K562 (cell line): Measurements from ENCODE around the gene BPI. TPM values are rescaled to one million over a fixed set of nuclear protein-coding genes. Genes with fewer than 3 reads are reported as not detected.
A peak's percentile ranks its signal among the peaks of the same experiment; 100 is the strongest.

ENCODE experiments used
- ATF2 ChIP-seq: sonication (generic); formaldehyde crosslinking; IDR thresholded peaks from 2 replicates; pipeline ENCODE4 v1.8.1; 2022; ENCODE audit warnings: missing genetic modification reagents
- CHD1 ChIP-seq: fragments of 200-600 bp; sonication (generic); IDR thresholded peaks from one replicate; pipeline ENCODE4 v1.6.1; 2012; ENCODE audit warnings: mild to moderate bottlenecking, moderate library complexity, low read length, inconsistent platforms
- ELF4 ChIP-seq: fragments of 450-650 bp; formaldehyde crosslinking; IDR thresholded peaks from 2 replicates; pipeline ENCODE4 v1.4.0; 2022; ENCODE audit warnings: missing genetic modification characterization
- GABPA ChIP-seq: fragments of 200-800 bp; sonication (Bioruptor generic); conservative IDR thresholded peaks from 2 replicates; pipeline ENCODE4 v1.6.1; 2016; ENCODE audit warnings: low read depth, missing genetic modification characterization, missing compliant biosample characterization
- GTF2E2 ChIP-seq: fragments of 200-800 bp; sonication (Bioruptor generic); IDR thresholded peaks from 2 replicates; pipeline ENCODE4 v1.6.1; 2016; ENCODE audit warnings: missing genetic modification characterization, missing compliant biosample characterization
- LEF1 ChIP-seq: fragments of 450-650 bp; IDR thresholded peaks from 2 replicates; pipeline ENCODE4 v1.6.1; 2016; ENCODE audit warnings: mild to moderate bottlenecking
- NFIX ChIP-seq: fragments of 250-450 bp; sonication (Bioruptor Pico); IDR thresholded peaks from 2 replicates; pipeline ENCODE4 v1.4.0; 2020; ENCODE audit warnings: low read depth, mild to moderate bottlenecking, moderate library complexity
- NR3C1 ChIP-seq: sonication (generic); formaldehyde crosslinking; IDR thresholded peaks from 2 replicates; pipeline ENCODE4 v1.8.1; 2022; ENCODE audit warnings: missing genetic modification reagents
- PHB2 ChIP-seq: fragments of 450-650 bp; IDR thresholded peaks from 2 replicates; pipeline ENCODE4 v1.6.1; 2017; ENCODE audit warnings: low read depth
- RBBP5 ChIP-seq: fragments of 200-600 bp; sonication (generic); IDR thresholded peaks from 2 replicates; pipeline ENCODE4 v1.6.1; 2012; ENCODE audit warnings: borderline replicate concordance, mild to moderate bottlenecking, low read length, control low read depth, inconsistent platforms; ENCODE audit not compliant: insufficient read depth, poor library complexity, severe bottlenecking
- RUNX1 ChIP-seq: sonication (generic); IDR thresholded peaks from 2 replicates; pipeline ENCODE4 v1.6.1; 2016; ENCODE audit warnings: antibody characterized with exemption, low read depth
- SMC3 ChIP-seq: conservative IDR thresholded peaks from 2 replicates; pipeline ENCODE4 v1.6.1; 2011; ENCODE audit warnings: low read depth, low read length, improper control_type of control experiment; ENCODE audit not compliant: insufficient read depth
- SRSF9 ChIP-seq: fragments of 200-400 bp; formaldehyde crosslinking; IDR thresholded peaks from 2 replicates; pipeline ENCODE4 v1.6.1; 2017; ENCODE audit warnings: low read depth, low read length, borderline replicate concordance
- TCF15 ChIP-seq: fragments of 250-450 bp; sonication (Bioruptor Pico); IDR thresholded peaks from 2 replicates; pipeline ENCODE4 v1.8.0; 2022; ENCODE audit warnings: moderate library complexity, mild to moderate bottlenecking, inconsistent platforms
- TRIM28 ChIP-seq: fragments of 450-650 bp; IDR thresholded peaks from 2 replicates; pipeline ENCODE4 v1.6.1; 2017
- WHSC1 ChIP-seq: IDR thresholded peaks from one replicate; pipeline ENCODE4 v1.6.1; 2012; ENCODE audit warnings: low read length, control low read depth, inconsistent platforms
- ZFP30 ChIP-seq: fragments of 250-450 bp; sonication (Bioruptor Pico); IDR thresholded peaks from 2 replicates; pipeline ENCODE4 v1.8.0; 2022; ENCODE audit warnings: moderate library complexity, mild to moderate bottlenecking, inconsistent platforms, borderline replicate concordance
- ZKSCAN1 ChIP-seq: fragments of 150-350 bp; IDR thresholded peaks from 2 replicates; pipeline ENCODE4 v1.6.1; 2016; ENCODE audit warnings: low read depth, low read length
- ZNF174 ChIP-seq: fragments of 250-450 bp; sonication (Bioruptor Pico); IDR thresholded peaks from 2 replicates; pipeline ENCODE4 v1.4.0; 2020; ENCODE audit warnings: mild to moderate bottlenecking
- ZNF184 ChIP-seq: sonication (generic); formaldehyde crosslinking; IDR thresholded peaks from 2 replicates; pipeline ENCODE4 v1.5.0; 2020; ENCODE audit warnings: missing genetic modification reagents
- ZNF224 ChIP-seq: sonication (generic); formaldehyde crosslinking; IDR thresholded peaks from 2 replicates; pipeline ENCODE4 v1.8.0; 2022; ENCODE audit warnings: mild to moderate bottlenecking, missing genetic modification reagents
- ZNF23 ChIP-seq: fragments of 250-450 bp; sonication (Bioruptor Pico); IDR thresholded peaks from 2 replicates; pipeline ENCODE4 v1.4.0; 2020; ENCODE audit warnings: mild to moderate bottlenecking
- ZNF354B ChIP-seq: fragments of 250-450 bp; sonication (Bioruptor Pico); IDR thresholded peaks from 2 replicates; pipeline ENCODE4 v1.4.0; 2020
- ZNF449 ChIP-seq: fragments of 250-450 bp; sonication (Bioruptor Pico); IDR thresholded peaks from 2 replicates; pipeline ENCODE4 v1.8.0; 2022; ENCODE audit warnings: moderate library complexity, mild to moderate bottlenecking, inconsistent platforms
- polyA plus RNA-seq, 8 experiments: library from polyadenylated mRNA; depleted of rRNA in 4 of 8; stranded (reverse) in 5 of 8; unstranded in 3 of 8; fragments of >200 nt; fragmentation: Nextera tagmentation in 2 of 8; fragmentation: Illumina TruSeq in 1 of 8; extraction: Ambion mirVana in 2 of 8; extraction: Trizol in 1 of 8; gene quantifications; 2 replicates each; pipeline versions ENCODE4 v1.2.1 to v1.2.3, GENCODE V29; 2011 to 2014; ENCODE audit warnings: inconsistent platforms in 1 of 8, missing spikeins in 1 of 8
- total RNA-seq, 7 experiments: library from RNA; depleted of rRNA in 6 of 7; stranded (reverse); fragments of >200 nt in 6 of 7; fragmentation: Illumina TruSeq in 2 of 7; extraction: Trizol in 2 of 7; gene quantifications; 2 replicates each; pipeline versions ENCODE4 v1.2.1 to v1.2.3, GENCODE V29; 2011 to 2021; ENCODE audit warnings: low replicate concordance in 1 of 7
- TF ChIP-seq, protein P1 (sequence below): sonication (generic); formaldehyde crosslinking; IDR thresholded peaks from 2 replicates; pipeline ENCODE4 v1.8.1; 2023; ENCODE audit warnings: mild to moderate bottlenecking, missing genetic modification reagents, moderate library complexity
- TF ChIP-seq, protein P2 (sequence below), 2 experiments: fragments of 450-650 bp; conservative IDR thresholded peaks; 2 replicates each; pipeline ENCODE4 v1.6.1; 2017; ENCODE audit warnings: mild to moderate bottlenecking in 2 of 2, moderate library complexity in 2 of 2

BPI gene
- total and polyA plus RNA-seq, 9 of the 15 experiments (the other 6 are each of a cell fraction or from before 2014, with no cell fraction given) = not detected

- TF ChIP-seq, protein P1, sequence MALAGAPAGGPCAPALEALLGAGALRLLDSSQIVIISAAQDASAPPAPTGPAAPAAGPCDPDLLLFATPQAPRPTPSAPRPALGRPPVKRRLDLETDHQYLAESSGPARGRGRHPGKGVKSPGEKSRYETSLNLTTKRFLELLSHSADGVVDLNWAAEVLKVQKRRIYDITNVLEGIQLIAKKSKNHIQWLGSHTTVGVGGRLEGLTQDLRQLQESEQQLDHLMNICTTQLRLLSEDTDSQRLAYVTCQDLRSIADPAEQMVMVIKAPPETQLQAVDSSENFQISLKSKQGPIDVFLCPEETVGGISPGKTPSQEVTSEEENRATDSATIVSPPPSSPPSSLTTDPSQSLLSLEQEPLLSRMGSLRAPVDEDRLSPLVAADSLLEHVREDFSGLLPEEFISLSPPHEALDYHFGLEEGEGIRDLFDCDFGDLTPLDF (CRISPR knock-in tag) = no peak
- TF ChIP-seq SRSF9 (no peak), ZFP30 (CRISPR knock-in tag) (no peak), ZNF184 (CRISPR knock-in tag) (no peak), RUNX1 (no peak), GABPA (tag) (no peak; the same call in 1 of the 2 replicates), GTF2E2 (tag) (no peak), NFIX (CRISPR knock-in tag) (no peak), ZNF23 (CRISPR knock-in tag) (no peak), ATF2 (no peak), WHSC1 (no peak), PHB2 (no peak), LEF1 (peak; percentile 24; the same call in 1 of the 2 replicates), ZNF224 (no peak), CHD1 (no peak), RBBP5 (no peak), TRIM28 (no peak), NR3C1 (CRISPR knock-in tag) (no peak), ZNF174 (CRISPR knock-in tag) (no peak), ELF4 (CRISPR knock-in tag) (no peak), ZNF449 (CRISPR knock-in tag) (no peak), ZKSCAN1 (no peak), TCF15 (CRISPR knock-in tag) (no peak), ZNF354B (no peak), SMC3 (no peak)
- TF ChIP-seq, protein P2, sequence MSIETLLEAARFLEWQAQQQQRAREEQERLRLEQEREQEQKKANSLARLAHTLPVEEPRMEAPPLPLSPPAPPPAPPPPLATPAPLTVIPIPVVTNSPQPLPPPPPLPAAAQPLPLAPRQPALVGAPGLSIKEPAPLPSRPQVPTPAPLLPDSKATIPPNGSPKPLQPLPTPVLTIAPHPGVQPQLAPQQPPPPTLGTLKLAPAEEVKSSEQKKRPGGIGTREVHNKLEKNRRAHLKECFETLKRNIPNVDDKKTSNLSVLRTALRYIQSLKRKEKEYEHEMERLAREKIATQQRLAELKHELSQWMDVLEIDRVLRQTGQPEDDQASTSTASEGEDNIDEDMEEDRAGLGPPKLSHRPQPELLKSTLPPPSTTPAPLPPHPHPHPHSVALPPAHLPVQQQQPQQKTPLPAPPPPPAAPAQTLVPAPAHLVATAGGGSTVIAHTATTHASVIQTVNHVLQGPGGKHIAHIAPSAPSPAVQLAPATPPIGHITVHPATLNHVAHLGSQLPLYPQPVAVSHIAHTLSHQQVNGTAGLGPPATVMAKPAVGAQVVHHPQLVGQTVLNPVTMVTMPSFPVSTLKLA (conservative IDR thresholded peaks at IDR 0.05) = no peak
Measured at GRCh38 chr20:38357653-38358207, 53.8 kb downstream of the BPI start (continued).
